Measurements from ENCODE around the gene CADM1. TPM values are rescaled to one million over a fixed set of nuclear protein-coding genes. Genes with fewer than 3 reads are reported as not detected.

The CADM1 gene
- total RNA-seq, 2 donors from 2014 or later = 1.4 to 6.1 TPM

DNA sequence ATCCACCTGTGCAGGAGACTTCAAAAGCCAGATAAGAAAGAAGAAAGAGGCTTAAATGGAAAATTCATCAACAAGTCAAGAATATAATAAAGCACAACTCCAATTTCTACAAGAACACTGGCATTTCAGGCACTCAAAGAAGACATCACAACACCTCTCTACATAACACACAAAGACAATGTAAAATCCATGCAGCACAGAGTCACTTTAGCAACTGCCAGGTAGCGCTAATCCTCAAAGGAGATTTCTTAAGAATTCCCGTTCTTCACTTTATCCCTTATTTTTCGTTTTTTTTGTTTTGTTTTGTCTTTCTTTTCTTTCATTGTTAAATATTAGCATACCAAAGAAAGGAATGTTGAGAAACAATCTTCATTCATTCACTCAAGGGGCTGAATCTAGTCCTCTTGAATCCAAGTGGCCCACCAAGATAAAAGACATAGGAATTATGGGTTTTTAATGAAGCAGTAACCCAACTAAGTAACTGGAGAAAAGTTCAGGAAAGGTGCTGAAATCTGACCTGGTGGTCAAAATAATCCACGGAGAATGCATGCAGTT is 95.0 kb downstream of the CADM1 start:
- Histone ChIP-seq H3K27me3 (replicated peaks; ENCODE audit: insufficient read depth) (no peaks in the 10 kb centered on the region), H3K36me3 (no peaks in the 10 kb centered on the region), H3K4me1 (ENCODE audit: control insufficient read depth in 1 of 2, low read depth in 2 of 2) (peaks cover 8 to 21% of the 10 kb centered on the region in 2 donors), H3K4me3 (no peak overlapping the region), H3K9me3 (no peaks in the 10 kb centered on the region), H3K27ac (no peak overlapping the region)
- ATAC-seq (ENCODE audit: insufficient number of reproducible peaks, low FRiP score, low read depth) = no peak
- DNase-seq (ENCODE audit: low spot score) = no peak
- TF ChIP-seq, protein P1, sequence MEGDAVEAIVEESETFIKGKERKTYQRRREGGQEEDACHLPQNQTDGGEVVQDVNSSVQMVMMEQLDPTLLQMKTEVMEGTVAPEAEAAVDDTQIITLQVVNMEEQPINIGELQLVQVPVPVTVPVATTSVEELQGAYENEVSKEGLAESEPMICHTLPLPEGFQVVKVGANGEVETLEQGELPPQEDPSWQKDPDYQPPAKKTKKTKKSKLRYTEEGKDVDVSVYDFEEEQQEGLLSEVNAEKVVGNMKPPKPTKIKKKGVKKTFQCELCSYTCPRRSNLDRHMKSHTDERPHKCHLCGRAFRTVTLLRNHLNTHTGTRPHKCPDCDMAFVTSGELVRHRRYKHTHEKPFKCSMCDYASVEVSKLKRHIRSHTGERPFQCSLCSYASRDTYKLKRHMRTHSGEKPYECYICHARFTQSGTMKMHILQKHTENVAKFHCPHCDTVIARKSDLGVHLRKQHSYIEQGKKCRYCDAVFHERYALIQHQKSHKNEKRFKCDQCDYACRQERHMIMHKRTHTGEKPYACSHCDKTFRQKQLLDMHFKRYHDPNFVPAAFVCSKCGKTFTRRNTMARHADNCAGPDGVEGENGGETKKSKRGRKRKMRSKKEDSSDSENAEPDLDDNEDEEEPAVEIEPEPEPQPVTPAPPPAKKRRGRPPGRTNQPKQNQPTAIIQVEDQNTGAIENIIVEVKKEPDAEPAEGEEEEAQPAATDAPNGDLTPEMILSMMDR (IDR thresholded peaks at IDR 0.05) = no peak

DNA sequence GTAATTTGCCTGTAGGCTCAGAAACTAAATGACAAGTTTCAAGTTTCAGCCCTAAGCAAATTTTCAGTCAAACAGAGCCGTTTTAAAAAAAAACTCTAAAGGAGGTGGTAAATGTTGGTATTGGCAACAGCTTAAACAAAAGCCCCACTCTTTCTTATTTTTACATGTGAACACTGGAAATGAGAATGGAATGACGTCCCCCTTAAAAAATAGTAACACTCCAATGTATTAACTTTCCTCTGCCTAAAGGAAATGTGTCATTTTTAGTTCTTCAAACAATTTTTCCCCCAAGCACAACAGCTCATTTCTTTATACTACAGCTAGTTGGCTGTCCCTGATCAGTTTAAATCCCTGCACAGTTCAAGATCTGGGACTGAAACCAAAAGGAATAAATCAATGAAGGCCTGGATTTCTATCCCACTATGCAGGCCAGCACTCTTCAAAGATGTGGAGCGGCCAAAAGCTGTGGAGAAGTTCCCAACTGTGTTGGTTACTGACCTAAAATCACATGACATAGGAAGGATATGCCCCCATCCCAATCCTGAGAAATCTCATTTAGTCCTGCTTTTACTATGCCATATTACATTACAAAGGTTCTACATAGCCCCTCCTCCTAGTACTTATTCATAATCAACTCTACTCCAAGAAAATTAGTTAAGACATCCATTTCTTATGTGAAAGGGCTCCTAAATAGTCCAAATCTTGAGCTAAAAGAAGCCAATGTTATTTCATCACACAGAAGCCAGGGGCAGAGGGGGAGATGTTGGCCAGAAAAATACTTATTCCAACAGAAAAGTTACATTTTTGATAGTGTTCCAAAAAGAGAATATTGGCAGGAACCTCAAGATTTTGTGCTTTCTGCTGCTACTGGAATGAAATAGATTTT is 95.9 kb downstream of the CADM1 start:
- TF ChIP-seq, protein P1 (IDR thresholded peaks at IDR 0.05) = no peak
- peaks cover 8 to 21% of the 10 kb centered on the region in 2 donors for H3K4me1 ChIP-seq (ENCODE audit: control insufficient read depth in 1 of 2, low read depth in 2 of 2)
- H3K27ac ChIP-seq = no peak overlapping the region
- H3K4me3 ChIP-seq = no peak overlapping the region
- H3K36me3 ChIP-seq = no peaks in the 10 kb centered on the region
- no peak for DNase-seq (ENCODE audit: low spot score)
- H3K9me3 ChIP-seq = no peaks in the 10 kb centered on the region
- ATAC-seq (ENCODE audit: insufficient number of reproducible peaks, low FRiP score, low read depth) = no peak
- H3K27me3 ChIP-seq (replicated peaks; ENCODE audit: insufficient read depth) = no peaks in the 10 kb centered on the region

DNA sequence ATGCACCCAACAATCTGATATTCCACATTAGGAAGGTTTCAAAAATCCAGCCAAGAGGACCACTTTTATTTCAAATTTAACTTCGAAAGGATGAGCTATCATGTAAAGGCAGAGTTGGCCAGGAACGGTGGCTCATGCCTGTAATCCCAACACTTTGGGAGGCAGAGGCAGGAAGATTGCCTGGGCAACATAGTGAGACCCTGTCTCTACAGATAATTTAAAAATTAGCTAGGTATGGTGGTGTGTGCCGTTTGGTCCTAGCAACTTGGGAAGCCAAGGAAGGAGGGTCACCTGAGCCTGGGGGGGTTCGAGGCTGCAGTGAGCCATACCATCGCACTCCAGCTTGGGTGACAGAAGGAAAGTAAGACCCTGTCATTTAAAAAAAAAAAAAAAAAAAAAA is 96.7 kb downstream of the CADM1 start:
- ATAC-seq (ENCODE audit: insufficient number of reproducible peaks, low FRiP score, low read depth) (no peak), DNase-seq (ENCODE audit: low spot score) (no peak)
- Histone ChIP-seq H3K36me3 (no peaks in the 10 kb centered on the region), H3K27ac (no peak overlapping the region), H3K4me3 (no peak overlapping the region), H3K9me3 (no peaks in the 10 kb centered on the region), H3K27me3 (replicated peaks; ENCODE audit: insufficient read depth) (no peaks in the 10 kb centered on the region), H3K4me1 (ENCODE audit: control insufficient read depth in 1 of 2, low read depth in 2 of 2) (peaks cover 8 to 21% of the 10 kb centered on the region in 2 donors)
- TF ChIP-seq, protein P1 (IDR thresholded peaks at IDR 0.05) = no peak

DNA sequence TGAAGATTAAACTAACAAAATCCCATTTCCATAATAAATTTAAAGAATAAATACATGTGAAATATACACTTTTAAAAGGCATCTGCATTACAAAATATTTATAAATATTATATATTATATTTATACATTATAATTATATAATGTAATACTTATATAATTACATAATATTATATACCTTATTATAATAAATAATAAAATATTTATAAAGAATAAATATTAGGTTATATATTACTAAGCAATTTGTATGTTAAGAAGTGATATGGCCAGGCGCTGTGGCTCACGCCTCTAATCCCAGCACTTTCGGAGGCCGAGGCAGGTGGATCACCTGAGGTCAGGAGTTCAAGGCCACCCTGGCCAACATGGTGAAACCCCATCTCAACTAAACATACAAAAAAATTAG is 97.8 kb downstream of the CADM1 start:
- Histone ChIP-seq H3K9me3 (no peaks in the 10 kb centered on the region), H3K36me3 (no peaks in the 10 kb centered on the region), H3K27ac (no peak overlapping the region), H3K4me1 (ENCODE audit: control insufficient read depth in 1 of 2, low read depth in 2 of 2) (peaks cover 8 to 21% of the 10 kb centered on the region in 2 donors), H3K4me3 (no peak overlapping the region), H3K27me3 (replicated peaks; ENCODE audit: insufficient read depth) (no peaks in the 10 kb centered on the region)
- ATAC-seq (ENCODE audit: insufficient number of reproducible peaks, low FRiP score, low read depth) (no peak), DNase-seq (ENCODE audit: low spot score) (no peak)
- TF ChIP-seq, protein P1 (IDR thresholded peaks at IDR 0.05) = no peak

DNA sequence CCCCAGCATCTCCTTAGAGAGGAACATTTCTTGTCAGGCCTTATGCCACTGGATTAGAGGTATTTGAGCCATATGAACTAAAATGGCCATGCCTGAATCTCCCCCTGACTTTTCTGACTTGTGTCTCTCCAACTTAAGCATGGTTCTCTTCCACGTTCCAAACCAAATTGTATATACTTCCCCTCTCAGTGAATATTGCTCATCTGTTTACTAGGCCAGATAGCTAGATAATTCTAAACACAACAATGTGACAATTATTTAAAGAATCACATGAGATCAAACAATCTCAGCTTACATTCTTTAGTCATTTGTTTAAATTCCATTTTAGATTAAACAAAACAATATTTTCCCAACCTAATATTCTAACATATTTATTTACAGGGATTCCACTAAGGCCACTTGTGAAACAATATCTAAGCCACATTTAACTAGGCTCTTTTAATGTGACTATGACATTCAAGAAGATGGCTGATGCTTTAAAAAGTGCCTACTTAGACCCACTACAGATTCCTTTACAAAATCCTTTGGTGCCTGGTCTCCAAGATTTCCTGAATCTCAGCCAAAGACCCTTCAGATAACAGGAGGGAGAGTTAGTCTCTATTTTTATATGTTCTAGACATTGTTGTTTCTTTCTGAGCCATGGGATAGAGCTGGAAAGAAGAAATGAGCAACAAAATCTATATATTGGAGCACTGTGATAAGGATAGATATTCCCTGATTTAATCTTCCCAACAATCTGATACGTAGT is 105.7 kb downstream of the CADM1 start:
- no peak overlapping the region for H3K4me3 ChIP-seq
- no peak for DNase-seq (ENCODE audit: low spot score)

More for the DNA sequence above, 105.7 kb downstream of the CADM1 start:
- Histone ChIP-seq H3K4me1 (ENCODE audit: control insufficient read depth in 1 of 2, low read depth in 2 of 2) (no peaks in the 10 kb centered on the region), H3K27me3 (replicated peaks; ENCODE audit: insufficient read depth) (no peaks in the 10 kb centered on the region), H3K9me3 (no peaks in the 10 kb centered on the region), H3K27ac (no peak overlapping the region), H3K36me3 (no peaks in the 10 kb centered on the region)
- no peak for ATAC-seq (ENCODE audit: insufficient number of reproducible peaks, low FRiP score, low read depth)
- TF ChIP-seq, protein P1 (IDR thresholded peaks at IDR 0.05) = no peak
